K562 (cell line): Measurements from ENCODE around the gene SLC26A8. TPM values are rescaled to one million over a fixed set of nuclear protein-coding genes. Genes with fewer than 3 reads are reported as not detected.

Source experiments
- ARNT ChIP-seq, 2 experiments: fragments of 450-650 bp; IDR thresholded peaks; 2 replicates each; pipeline ENCODE4 v1.6.1; 2016; ENCODE audit warnings: mild to moderate bottlenecking in 1 of 2
- ETS1 ChIP-seq: conservative IDR thresholded peaks from 2 replicates; pipeline ENCODE4 v1.6.1; 2011; ENCODE audit warnings: low read depth, mild to moderate bottlenecking, low read length; ENCODE audit not compliant: control insufficient read depth
- FIP1L1 ChIP-seq: fragments of 200-400 bp; formaldehyde crosslinking; IDR thresholded peaks from 2 replicates; pipeline ENCODE4 v1.6.1; 2018; ENCODE audit warnings: mild to moderate bottlenecking, low read depth, low read length; ENCODE audit not compliant: poor library complexity, severe bottlenecking
- FOXK2 ChIP-seq, 2 experiments: fragments of 450-650 bp; IDR thresholded peaks in 1 of 2; conservative IDR thresholded peaks in 1 of 2; 2 replicates each; pipeline ENCODE4 v1.6.1; 2016; ENCODE audit warnings: low read depth in 2 of 2, mild to moderate bottlenecking in 1 of 2
- FOXO4 ChIP-seq: fragments of 450-650 bp; formaldehyde crosslinking; IDR thresholded peaks from 2 replicates; pipeline ENCODE4 v1.4.0; 2020; ENCODE audit warnings: mild to moderate bottlenecking, moderate library complexity
- HNRNPK ChIP-seq: fragments of 200-400 bp; formaldehyde crosslinking; IDR thresholded peaks from one replicate; pipeline ENCODE4 v1.6.1; 2018; ENCODE audit warnings: mild to moderate bottlenecking, low read depth, low read length; ENCODE audit not compliant: poor library complexity, severe bottlenecking
- MAFF ChIP-seq: IDR thresholded peaks from 2 replicates; pipeline ENCODE4 v1.6.1; 2012; ENCODE audit warnings: low read length, improper control_type of control experiment
- MAFK ChIP-seq: IDR thresholded peaks from 2 replicates; pipeline ENCODE4 v1.6.1; 2011; ENCODE audit warnings: low read length, improper control_type of control experiment
- MBD2 ChIP-seq: sonication (generic); IDR thresholded peaks from 2 replicates; pipeline ENCODE4 v1.6.1; 2016; ENCODE audit warnings: low read depth, borderline replicate concordance
- MYC ChIP-seq, 2 experiments: fragments of 250-450 bp in 1 of 2; sonication (Bioruptor Pico) in 1 of 2; IDR thresholded peaks; 2 replicates each; pipeline versions ENCODE4 v1.5.1 to v1.6.1; 2012 to 2021; ENCODE audit warnings: low read depth in 2 of 2, borderline replicate concordance in 1 of 2, improper control_type of control experiment in 1 of 2, low read length in 1 of 2, mild to moderate bottlenecking in 1 of 2, moderate library complexity in 1 of 2
- NFE2 ChIP-seq: IDR thresholded peaks from 2 replicates; pipeline ENCODE4 v1.6.1; 2014; ENCODE audit warnings: antibody characterized with exemption, low read depth
- TBL1XR1 ChIP-seq, 2 experiments: IDR thresholded peaks; 2 replicates each; pipeline ENCODE4 v1.6.1; 2012; ENCODE audit warnings: improper control_type of control experiment in 2 of 2, low read length in 2 of 2, mild to moderate bottlenecking in 1 of 2
- ZBTB40 ChIP-seq, 2 experiments: fragments of 450-650 bp in 1 of 2; sonication (generic) in 1 of 2; formaldehyde crosslinking in 1 of 2; IDR thresholded peaks; 2 replicates each; pipeline versions ENCODE4 v1.7.1 to v1.9.0; 2016 to 2022; ENCODE audit warnings: inconsistent platforms in 1 of 2, mild to moderate bottlenecking in 1 of 2, missing genetic modification reagents in 1 of 2
- polyA plus RNA-seq, 8 experiments: library from polyadenylated mRNA; depleted of rRNA in 4 of 8; stranded (reverse) in 5 of 8; unstranded in 3 of 8; fragments of >200 nt; fragmentation: Nextera tagmentation in 2 of 8; fragmentation: Illumina TruSeq in 1 of 8; extraction: Ambion mirVana in 2 of 8; extraction: Trizol in 1 of 8; gene quantifications; 2 replicates each; pipeline versions ENCODE4 v1.2.1 to v1.2.3, GENCODE V29; 2011 to 2014; ENCODE audit warnings: inconsistent platforms in 1 of 8, missing spikeins in 1 of 8
- total RNA-seq, 7 experiments: library from RNA; depleted of rRNA in 6 of 7; stranded (reverse); fragments of >200 nt in 6 of 7; fragmentation: Illumina TruSeq in 2 of 7; extraction: Trizol in 2 of 7; gene quantifications; 2 replicates each; pipeline versions ENCODE4 v1.2.1 to v1.2.3, GENCODE V29; 2011 to 2021; ENCODE audit warnings: low replicate concordance in 1 of 7

The SLC26A8 gene
- total and polyA plus RNA-seq, 9 of the 15 experiments (the other 6 are each of a cell fraction or from before 2014, with no cell fraction given), result not detected

- no peak for TF ChIP-seq FOXO4 (CRISPR knock-in tag)
- TF ChIP-seq ETS1, result peak; percentile 84
- peak; percentile 86 for TF ChIP-seq MYC (IDR thresholded peaks at IDR 0.05; ENCODE audit: low read depth, low read length)
- no peak for TF ChIP-seq MYC (CRISPR knock-in tag; IDR thresholded peaks at IDR 0.05; ENCODE audit: borderline replicate concordance, low read depth)
- peak; percentile 69 for TF ChIP-seq HNRNPK
- peak; percentile 71 for TF ChIP-seq NFE2
- peak; percentile 56 for TF ChIP-seq MAFF
- TF ChIP-seq ZBTB40 (IDR thresholded peaks at IDR 0.05), result peak; percentile 63; the same call in 1 of the 2 replicates
- no peak for TF ChIP-seq ZBTB40 (CRISPR knock-in tag; IDR thresholded peaks at IDR 0.05)
- TF ChIP-seq FIP1L1, result peak; percentile 73
- peak; percentile 67; the same call in 1 of the 2 replicates for TF ChIP-seq MBD2
- peak in 1 of 2 experiments; percentile 65; a peak in 1 of 4 replicates for TF ChIP-seq TBL1XR1 (IDR thresholded peaks at IDR 0.05; ENCODE audit: low read length in 2 of 2)
- peak; percentile 61; the same call in 1 of the 2 replicates for TF ChIP-seq MAFK
- peak in 1 of 2 experiments; percentile 95; a peak in 2 of 4 replicates for TF ChIP-seq FOXK2 (conservative IDR thresholded peaks at IDR 0.05 in 1 of 2, IDR thresholded peaks at IDR 0.05 in 1 of 2; ENCODE audit: low read depth in 2 of 2)
- peak; percentile 67 to 85; a peak in 3 of 4 replicates for TF ChIP-seq ARNT (IDR thresholded peaks at IDR 0.05)
Observed at GRCh38 chr6:35920793-35921732, 103.4 kb downstream of the SLC26A8 start, which contains the start of gene SRPK1 (continued).
